ENCODE results near the gene FAM149B1. TPM values are rescaled to one million over a fixed set of nuclear protein-coding genes. Genes with fewer than 3 reads are reported as not detected.

The FAM149B1 gene
- total RNA-seq, 1 donor from 2014 or later: 23.5 TPM

GRCh38 chr10:73232887-73233286 is 65.0 kb downstream of the FAM149B1 start:
- ATAC-seq (no peak), DNase-seq (no peak)
- Histone ChIP-seq H3K4me1 (no peaks in the 10 kb centered on the region), H3K27ac (no peak overlapping the region), H3K4me3 (no peak overlapping the region), H3K27me3 (ENCODE audit: low read depth) (no peaks in the 10 kb centered on the region), H3K36me3 (peaks cover 66% of the 10 kb centered on the region), H3K9me3 (no peaks in the 10 kb centered on the region)
- intact Hi-C loops (cut with DNase I): no loop called here
- TF ChIP-seq CTCF (IDR thresholded peaks at IDR 0.05): no peak

- intact Hi-C loops (cut with DNase I): no loop called here
- TF ChIP-seq CTCF (IDR thresholded peaks at IDR 0.05): no peak
- H3K27me3 ChIP-seq (ENCODE audit: low read depth): no peaks in the 10 kb centered on the region
- no peak overlapping the region for H3K4me3 ChIP-seq
- no peaks in the 10 kb centered on the region for H3K9me3 ChIP-seq
- ATAC-seq (no peak), DNase-seq (no peak)
- peaks cover 71% of the 10 kb centered on the region for H3K36me3 ChIP-seq
- H3K27ac ChIP-seq: no peak overlapping the region
- no peaks in the 10 kb centered on the region for H3K4me1 ChIP-seq
Observed at GRCh38 chr10:73233883-73234282, 66.0 kb downstream of the FAM149B1 start.

GRCh38 chr10:73234695-73235094 is 66.8 kb downstream of the FAM149B1 start:
- DNase-seq (no peak), ATAC-seq (no peak)
- no peak overlapping the region for H3K4me3 ChIP-seq
- no peak overlapping the region for H3K27ac ChIP-seq
- peaks cover 79% of the 10 kb centered on the region for H3K36me3 ChIP-seq
- no peaks in the 10 kb centered on the region for H3K4me1 ChIP-seq
- intact Hi-C loops (cut with DNase I): no loop called here
- no peak for TF ChIP-seq CTCF (IDR thresholded peaks at IDR 0.05)
- H3K27me3 ChIP-seq (ENCODE audit: low read depth): no peaks in the 10 kb centered on the region
- no peaks in the 10 kb centered on the region for H3K9me3 ChIP-seq

GRCh38 chr10:73238990-73239566 is 71.2 kb downstream of the FAM149B1 start:
- intact Hi-C loops (cut with DNase I): no loop called here
- no peak for TF ChIP-seq CTCF (IDR thresholded peaks at IDR 0.05)
- Histone ChIP-seq H3K4me1 (no peaks in the 10 kb centered on the region), H3K4me3 (no peak overlapping the region), H3K9me3 (no peaks in the 10 kb centered on the region), H3K36me3 (peaks cover 84% of the 10 kb centered on the region), H3K27ac (no peak overlapping the region), H3K27me3 (ENCODE audit: low read depth) (no peaks in the 10 kb centered on the region)
- DNase-seq (no peak), ATAC-seq (no peak)

GRCh38 chr10:73239908-73240307 is 72.0 kb downstream of the FAM149B1 start:
- H3K27ac ChIP-seq: no peak overlapping the region
- peaks cover 81% of the 10 kb centered on the region for H3K36me3 ChIP-seq
- no peak for DNase-seq
- ATAC-seq: no peak
- no peak for TF ChIP-seq CTCF (IDR thresholded peaks at IDR 0.05)
- H3K27me3 ChIP-seq (ENCODE audit: low read depth): no peaks in the 10 kb centered on the region
- no peak overlapping the region for H3K4me3 ChIP-seq
- H3K9me3 ChIP-seq: no peaks in the 10 kb centered on the region
- intact Hi-C loops (cut with DNase I): no loop called here
- peaks cover 7% of the 10 kb centered on the region for H3K4me1 ChIP-seq
